ENCODE results near the gene MAEL.

MAEL gene

GRCh38 chr1:167059045-167059808, 70.1 kb downstream of the MAEL start:
- DNase-seq, result peak; percentile 84

DNA sequence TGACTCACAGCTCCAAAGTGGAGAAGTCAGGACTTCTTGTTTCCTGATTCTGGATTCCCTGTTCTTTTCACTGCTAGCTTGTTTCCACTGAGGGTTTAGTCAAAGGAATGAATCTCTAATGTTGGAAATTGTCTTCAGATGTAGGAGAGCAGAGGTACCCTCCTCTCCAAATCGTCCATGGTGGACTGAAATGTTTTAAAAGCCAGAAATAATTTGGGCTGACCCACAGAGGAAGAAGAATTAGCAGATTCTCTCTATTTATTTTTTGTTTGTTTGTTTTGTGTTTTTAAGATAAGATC, 70.7 kb downstream of the MAEL start:
- no peak for DNase-seq

DNA sequence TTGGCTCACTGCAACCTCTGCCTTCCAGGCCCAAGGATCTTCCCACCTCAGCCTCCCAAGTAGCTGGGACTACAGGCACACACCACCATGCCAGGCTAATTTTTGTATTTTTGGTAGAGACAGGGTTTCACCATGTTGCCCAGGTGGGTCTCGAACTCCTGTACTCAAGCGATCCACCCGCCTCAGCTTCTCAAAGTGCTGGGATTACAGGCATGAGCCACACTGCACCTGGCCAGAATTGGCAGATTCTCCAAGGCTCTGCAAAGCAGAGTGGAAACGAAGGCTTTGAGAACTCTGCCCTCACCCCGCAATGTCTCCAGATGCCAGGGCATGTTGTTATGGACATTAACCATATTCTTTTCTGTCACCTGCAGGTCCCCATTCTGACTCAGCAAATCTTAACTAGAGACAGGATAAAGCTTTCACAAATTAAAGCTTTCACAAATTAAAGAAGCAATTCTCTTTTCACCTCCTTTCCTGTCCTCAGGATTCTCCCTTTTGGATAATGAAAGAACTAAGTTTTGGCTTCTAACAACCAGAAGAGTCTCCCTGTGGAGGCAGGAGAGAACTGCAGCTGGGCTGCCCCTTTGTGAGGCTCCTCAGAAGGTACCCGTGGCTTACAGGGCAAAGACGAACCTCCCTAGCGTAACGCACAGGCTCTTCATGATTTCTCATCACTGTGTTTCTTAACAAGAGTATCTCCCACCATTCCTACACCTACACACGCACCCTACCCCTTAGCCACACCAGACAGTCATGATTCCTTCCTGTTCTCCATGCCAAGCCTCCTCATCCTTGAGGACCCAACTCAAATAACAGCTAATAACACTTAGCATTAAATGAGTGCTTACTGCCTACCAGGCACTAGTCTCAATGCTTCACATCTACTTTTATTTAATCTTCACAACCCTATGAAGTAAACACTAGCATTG, 71.3 kb downstream of the MAEL start:
- no peak for DNase-seq

GRCh38 chr1:167061073-167061464, 72.0 kb downstream of the MAEL start:
- no peak for DNase-seq

GRCh38 chr1:167064621-167065020, 75.5 kb downstream of the MAEL start:
- no peak for DNase-seq

GRCh38 chr1:167065471-167065870, 76.4 kb downstream of the MAEL start:
- DNase-seq, result no peak

DNA sequence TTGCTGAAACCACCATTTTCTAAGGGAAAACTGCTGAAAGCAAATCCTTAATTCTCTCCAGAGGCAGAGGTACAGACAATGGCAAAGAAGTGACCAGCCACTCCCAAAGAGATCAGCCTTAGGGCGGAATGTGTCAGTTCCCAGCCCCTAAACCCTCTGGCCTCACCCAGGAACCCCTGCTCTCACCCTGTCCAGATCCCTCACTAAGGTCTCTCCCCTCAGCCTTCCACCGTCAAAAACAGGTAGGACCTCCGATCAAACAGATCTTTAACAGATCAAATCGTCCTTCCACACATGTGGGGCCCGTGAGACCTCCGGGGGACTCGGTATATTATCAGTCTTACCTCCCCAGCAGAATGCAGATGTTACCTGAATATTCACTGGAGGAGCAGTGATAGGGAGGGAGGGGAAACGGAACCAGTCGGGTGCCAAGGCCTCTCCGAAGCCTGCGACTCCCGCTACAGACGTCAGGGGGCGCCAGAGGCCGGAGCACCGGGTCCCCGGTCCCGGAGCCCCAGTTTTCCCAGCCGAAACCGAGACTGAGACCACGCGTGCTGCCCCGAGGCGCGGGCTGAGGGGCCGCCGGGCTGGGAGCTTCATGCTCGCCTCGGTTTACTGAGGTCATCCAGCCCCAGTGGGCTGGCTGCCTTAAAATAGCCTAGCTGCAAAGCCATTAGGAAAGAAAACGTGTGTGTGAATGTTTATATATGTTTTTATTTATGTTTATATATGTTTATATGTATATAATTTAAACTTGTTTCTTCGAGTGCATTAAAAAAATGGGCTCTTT, 77.4 kb downstream of the MAEL start:
- DNase-seq, result peak; percentile 88

DNA sequence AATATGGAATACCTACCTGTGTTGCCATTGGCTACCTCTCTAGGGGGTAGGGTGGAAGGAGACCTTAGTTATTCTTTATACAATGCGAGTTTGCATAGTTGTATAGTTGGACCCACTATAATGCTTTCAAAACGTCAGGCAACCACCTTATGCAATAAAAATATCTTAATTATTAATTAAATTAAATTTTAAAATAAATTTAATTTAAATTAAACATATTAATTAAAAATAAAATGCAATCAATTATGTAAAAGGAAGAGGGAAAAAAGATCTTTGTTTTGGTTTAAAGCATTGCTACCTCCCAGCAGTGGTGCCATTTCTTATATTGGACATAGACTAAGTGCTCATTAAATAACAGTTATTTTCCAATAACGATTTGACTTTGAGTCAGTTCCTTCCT, 78.8 kb downstream of the MAEL start:
- no peak for DNase-seq

- no peak for DNase-seq
Observed at GRCh38 chr1:167068761-167069160, 79.7 kb downstream of the MAEL start.

- DNase-seq, result no peak
Observed at GRCh38 chr1:167071286-167071685, 82.2 kb downstream of the MAEL start.

Measured in activated CD4-positive, CD25-positive, alpha-beta regulatory T cell treated with anti-CD3 and anti-CD28 coated beads, Interleukin-2, amount 50 U/mL, for 72 hours (primary cell).